T-helper 9 cell (primary cell): Measurements from ENCODE around the gene CFAP97.
"Not testable (repeated sequence)": the region's sequence is repeated elsewhere in the genome, so short reads cannot be mapped to it uniquely, and the experiment has no call there.

Source experiments
- DNase-seq: peaks from one replicate; pipeline ENCODE4 v3.0.0-alpha.2; 2020
- total RNA-seq, 2 donors: gene quantifications; one replicate each; lab custom pipeline; 2026; lab: John Stamatoyannopoulos, UW

Gene CFAP97
- 108 to 134 reads per million in 2 donors for total RNA-seq

- peak; percentile 76 for DNase-seq
Measured at GRCh38 chr4:185203486-185204237, at the start of gene CFAP97. TSS of gene CFAP97 (minus strand) at chr4:185204000. CDS start at chr4:185191196, 12,804 bp downstream.

DNA sequence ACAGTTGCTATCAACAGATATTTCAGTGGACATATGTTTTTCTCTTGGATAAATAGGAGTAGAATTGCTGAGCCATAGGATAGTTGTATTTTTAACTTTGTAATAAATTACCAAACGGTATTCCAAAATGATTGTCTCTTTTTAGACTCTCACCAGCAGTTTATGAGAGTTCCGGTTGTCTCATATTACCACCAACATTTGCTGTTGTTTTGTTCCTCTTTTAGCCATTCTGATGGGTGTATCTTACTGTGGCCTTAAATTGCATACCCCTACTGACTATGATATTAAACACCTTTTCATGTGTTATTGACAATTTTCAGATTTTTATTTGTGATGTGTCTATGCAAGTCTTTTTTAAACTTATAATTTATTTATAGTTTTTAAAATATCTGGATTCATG lies 45.3 kb upstream of the CFAP97 start:
- DNase-seq, result no peak

- DNase-seq, result no peak
Measured at GRCh38 chr4:185248393-185249039, 44.7 kb upstream of the CFAP97 start.

GRCh38 chr4:185247151-185247550 lies 43.4 kb upstream of the CFAP97 start:
- no peak for DNase-seq

DNA sequence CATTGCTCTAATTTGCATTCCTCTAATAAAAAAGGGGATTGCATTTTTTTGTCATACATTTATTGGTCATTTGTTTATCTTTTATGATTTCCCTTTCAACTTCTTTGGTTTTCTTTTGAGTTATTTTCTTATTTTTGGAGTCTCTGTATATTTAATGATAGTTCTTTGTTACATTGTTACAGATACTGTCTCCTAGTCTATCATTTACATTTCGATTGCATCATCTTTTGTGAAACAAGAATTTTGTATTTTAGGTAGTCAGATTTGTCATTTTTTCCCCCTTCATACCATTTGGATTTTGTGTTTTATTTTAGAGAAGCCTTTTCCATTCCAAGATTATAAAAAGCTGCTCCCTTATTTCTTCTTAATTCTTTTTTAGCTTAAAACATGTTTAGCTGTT lies 42.7 kb upstream of the CFAP97 start:
- no peak for DNase-seq

GRCh38 chr4:185244763-185245162 lies 41.0 kb upstream of the CFAP97 start:
- DNase-seq, result no peak

GRCh38 chr4:185243879-185244278 lies 40.1 kb upstream of the CFAP97 start:
- no peak for DNase-seq

GRCh38 chr4:185242749-185243533 lies 39.1 kb upstream of the CFAP97 start:
- DNase-seq, result no peak

DNA sequence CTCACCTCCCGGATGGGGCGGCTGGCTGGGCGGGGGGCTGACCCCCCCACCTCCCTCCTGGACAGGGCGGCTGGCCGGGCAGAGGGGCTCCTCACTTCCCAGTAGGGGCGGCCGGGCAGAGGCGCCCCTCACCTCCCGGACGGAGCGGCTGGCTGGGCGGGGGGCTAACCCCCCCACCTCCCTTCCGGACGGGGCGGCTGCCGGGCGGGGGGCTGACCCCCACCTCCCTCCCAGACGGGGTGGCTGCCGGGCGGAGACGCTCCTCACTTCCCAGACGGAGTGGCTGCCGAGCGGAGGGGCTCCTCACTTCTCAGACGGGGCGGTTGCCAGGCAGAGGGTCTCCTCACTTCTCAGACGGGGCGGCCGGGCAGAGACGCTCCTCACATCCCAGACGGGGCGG lies 36.7 kb upstream of the CFAP97 start:
- not testable (repeated sequence) for DNase-seq

- DNase-seq, result no peak
Measured at GRCh38 chr4:185238750-185239149, 35.0 kb upstream of the CFAP97 start.

GRCh38 chr4:185238215-185238681 lies 34.4 kb upstream of the CFAP97 start:
- DNase-seq, result no peak

GRCh38 chr4:185237175-185237574 lies 33.4 kb upstream of the CFAP97 start:
- no peak for DNase-seq

- DNase-seq, result no peak
Measured at GRCh38 chr4:185235843-185236503, 32.2 kb upstream of the CFAP97 start.

DNA sequence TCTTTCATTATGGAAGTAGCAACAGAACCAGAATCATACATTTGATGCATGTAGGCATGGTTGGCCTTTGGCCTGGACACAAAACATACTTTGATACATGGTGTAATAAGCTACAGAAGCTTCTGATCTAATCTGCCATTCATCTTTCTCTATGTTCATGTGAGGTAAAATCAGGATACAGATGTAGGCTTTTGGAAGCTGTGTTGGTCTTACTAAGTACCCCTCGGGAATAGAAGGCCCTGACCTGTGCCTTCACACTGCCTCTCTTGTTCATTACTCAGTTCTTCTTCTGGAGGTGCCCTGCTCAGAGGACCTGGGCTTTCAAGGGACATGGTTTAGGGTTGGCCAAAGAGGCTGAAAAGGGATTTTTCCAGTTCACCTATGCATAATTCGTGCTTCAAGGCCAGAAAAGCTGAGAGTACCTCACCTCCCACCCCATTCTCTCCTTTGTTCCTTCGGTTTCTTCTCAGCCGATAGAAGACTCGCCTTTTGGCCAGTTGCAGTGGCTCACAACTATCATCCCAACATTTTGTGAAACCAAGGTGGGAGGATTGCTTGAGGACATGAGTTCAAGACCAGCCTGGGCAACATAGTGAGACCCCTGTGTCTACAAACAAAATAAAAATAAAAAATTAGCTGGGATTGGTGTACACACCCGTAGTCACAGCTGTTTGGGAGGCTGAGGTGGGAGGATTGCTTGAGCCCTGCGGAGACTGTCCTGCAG lies 31.5 kb upstream of the CFAP97 start:
- DNase-seq, result no peak

- DNase-seq, result no peak
Measured at GRCh38 chr4:185232370-185232769, 28.6 kb upstream of the CFAP97 start.

GRCh38 chr4:185229021-185229818 lies 25.4 kb upstream of the CFAP97 start:
- DNase-seq, result no peak

GRCh38 chr4:185227713-185228278 lies 24.0 kb upstream of the CFAP97 start:
- no peak for DNase-seq

- DNase-seq, result no peak
Measured at GRCh38 chr4:185227131-185227551, 23.3 kb upstream of the CFAP97 start.

DNA sequence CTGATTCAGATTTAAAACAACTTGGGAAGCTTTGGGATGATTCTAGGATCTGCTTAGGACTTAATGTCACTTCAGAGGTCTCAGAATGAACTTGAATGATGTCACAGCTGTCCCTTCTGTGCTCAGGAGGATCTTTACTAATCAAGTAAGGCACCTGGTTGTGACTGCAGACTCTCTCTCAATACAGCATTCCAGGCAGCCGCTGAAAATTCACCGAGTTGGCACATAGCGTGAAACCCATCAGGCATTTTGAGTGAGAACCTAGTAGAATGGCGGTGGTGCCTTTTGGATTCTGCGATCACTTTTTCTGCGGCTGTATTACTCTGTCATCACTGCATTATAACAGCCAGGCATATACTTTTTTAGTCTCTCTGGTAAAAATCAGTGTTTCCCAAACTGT lies 22.1 kb upstream of the CFAP97 start:
- no peak for DNase-seq

- DNase-seq, result no peak
Measured at GRCh38 chr4:185224597-185224996, 20.8 kb upstream of the CFAP97 start.

- no peak for DNase-seq
Measured at GRCh38 chr4:185222598-185222997, 18.8 kb upstream of the CFAP97 start.
